ENCODE results near the gene AJUBA.
A peak's percentile ranks its signal among the peaks of the same experiment; 100 is the strongest.

AJUBA gene

GRCh38 chr14:22985894-22986507 lies 3.6 kb upstream of the AJUBA start:
- in situ Hi-C loops (cut with HindIII; ENCODE audit: low pct_ligation_motif_present, low pct_unique_long_range_greater_than_20kb, low sequenced_read_pairs): no loop called here
- DNase-seq: no peak

- DNase-seq: no peak
- in situ Hi-C loops (cut with HindIII; ENCODE audit: low pct_ligation_motif_present, low pct_unique_long_range_greater_than_20kb, low sequenced_read_pairs): no loop called here
These were observed 2.8 kb upstream of the AJUBA start for GRCh38 chr14:22984959-22985658.

- no peak for DNase-seq
- in situ Hi-C loops (cut with HindIII; ENCODE audit: low pct_ligation_motif_present, low pct_unique_long_range_greater_than_20kb, low sequenced_read_pairs): no loop called here
These were observed 375 bp downstream of the AJUBA start for GRCh38 chr14:22981876-22982476.

GRCh38 chr14:22981090-22981875 lies 1.1 kb downstream of the AJUBA start:
- in situ Hi-C loops (cut with HindIII; ENCODE audit: low pct_ligation_motif_present, low pct_unique_long_range_greater_than_20kb, low sequenced_read_pairs): no loop called here
- DNase-seq: no peak

- DNase-seq: peak; percentile 74
- in situ Hi-C loops (cut with HindIII; ENCODE audit: low pct_ligation_motif_present, low pct_unique_long_range_greater_than_20kb, low sequenced_read_pairs): no loop called here
These were observed 1.7 kb downstream of the AJUBA start for GRCh38 chr14:22980672-22981089.

- in situ Hi-C loops (cut with HindIII; ENCODE audit: low pct_ligation_motif_present, low pct_unique_long_range_greater_than_20kb, low sequenced_read_pairs): no loop called here
- peak; percentile 38 for DNase-seq
These were observed 2.5 kb downstream of the AJUBA start for GRCh38 chr14:22979748-22980392.

- in situ Hi-C loops (cut with HindIII; ENCODE audit: low pct_ligation_motif_present, low pct_unique_long_range_greater_than_20kb, low sequenced_read_pairs): no loop called here
- DNase-seq: peak; percentile 28
These were observed 3.2 kb downstream of the AJUBA start for GRCh38 chr14:22978981-22979671.

- no peak for DNase-seq
- in situ Hi-C loops (cut with HindIII; ENCODE audit: low pct_ligation_motif_present, low pct_unique_long_range_greater_than_20kb, low sequenced_read_pairs): no loop called here
These were observed 3.9 kb downstream of the AJUBA start for GRCh38 chr14:22978487-22978837.

- in situ Hi-C loops (cut with HindIII; ENCODE audit: low pct_ligation_motif_present, low pct_unique_long_range_greater_than_20kb, low sequenced_read_pairs): no loop called here
- peak; percentile 90 for DNase-seq
These were observed 4.5 kb downstream of the AJUBA start for GRCh38 chr14:22977684-22978486.

GRCh38 chr14:22977434-22977683 lies 5.0 kb downstream of the AJUBA start:
- no peak for DNase-seq
- in situ Hi-C loops (cut with HindIII; ENCODE audit: low pct_ligation_motif_present, low pct_unique_long_range_greater_than_20kb, low sequenced_read_pairs): no loop called here

- DNase-seq: peak; percentile 42
- in situ Hi-C loops (cut with HindIII; ENCODE audit: low pct_ligation_motif_present, low pct_unique_long_range_greater_than_20kb, low sequenced_read_pairs): no loop called here
These were observed 5.5 kb downstream of the AJUBA start for GRCh38 chr14:22976620-22977433.

- in situ Hi-C loops (cut with HindIII; ENCODE audit: low pct_ligation_motif_present, low pct_unique_long_range_greater_than_20kb, low sequenced_read_pairs): no loop called here
- DNase-seq: no peak
These were observed 7.6 kb downstream of the AJUBA start for GRCh38 chr14:22974530-22975313.

- in situ Hi-C loops (cut with HindIII; ENCODE audit: low pct_ligation_motif_present, low pct_unique_long_range_greater_than_20kb, low sequenced_read_pairs): no loop called here
- DNase-seq: peak; percentile 60
These were observed 8.9 kb downstream of the AJUBA start for GRCh38 chr14:22973217-22974032.

GRCh38 chr14:22972313-22972930 lies 9.9 kb downstream of the AJUBA start:
- in situ Hi-C loops (cut with HindIII; ENCODE audit: low pct_ligation_motif_present, low pct_unique_long_range_greater_than_20kb, low sequenced_read_pairs): no loop called here
- DNase-seq: no peak

GRCh38 chr14:22971152-22971551 lies 11.2 kb downstream of the AJUBA start:
- DNase-seq: no peak
- in situ Hi-C loops (cut with HindIII; ENCODE audit: low pct_ligation_motif_present, low pct_unique_long_range_greater_than_20kb, low sequenced_read_pairs): no loop called here

All from ACHN (cell line).